Effector CD4-positive, alpha-beta T cell (primary cell): ENCODE results near the gene PHACTR3.

Experiments used
- DNase-seq: peaks from one replicate; pipeline ENCODE4 v3.0.0-alpha.2; 2020

The PHACTR3 gene

GRCh38 chr20:59782986-59783640, 178.8 kb downstream of the PHACTR3 start:
- DNase-seq, result no peak

GRCh38 chr20:59783641-59784010, 179.3 kb downstream of the PHACTR3 start:
- no peak for DNase-seq

DNA sequence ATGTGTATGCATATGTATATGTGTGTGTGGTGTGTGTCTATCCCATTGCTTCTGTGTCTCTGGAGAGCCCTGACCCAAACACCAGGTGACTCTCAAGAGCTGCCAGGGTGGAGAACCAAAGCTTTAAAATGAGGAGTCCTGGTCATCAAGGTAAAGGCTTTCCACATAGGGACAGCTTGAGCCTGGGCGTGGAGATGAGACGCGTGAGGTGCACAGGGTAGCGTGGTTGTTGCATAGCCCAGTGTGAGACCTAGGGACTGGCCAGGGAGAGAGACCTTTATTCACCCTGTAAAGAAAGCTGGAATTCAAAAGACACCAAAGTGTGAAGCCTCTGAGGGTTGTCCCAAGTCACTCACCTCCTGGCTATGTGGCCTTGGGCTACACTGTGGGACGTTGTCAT, 180.0 kb downstream of the PHACTR3 start:
- no peak for DNase-seq

DNA sequence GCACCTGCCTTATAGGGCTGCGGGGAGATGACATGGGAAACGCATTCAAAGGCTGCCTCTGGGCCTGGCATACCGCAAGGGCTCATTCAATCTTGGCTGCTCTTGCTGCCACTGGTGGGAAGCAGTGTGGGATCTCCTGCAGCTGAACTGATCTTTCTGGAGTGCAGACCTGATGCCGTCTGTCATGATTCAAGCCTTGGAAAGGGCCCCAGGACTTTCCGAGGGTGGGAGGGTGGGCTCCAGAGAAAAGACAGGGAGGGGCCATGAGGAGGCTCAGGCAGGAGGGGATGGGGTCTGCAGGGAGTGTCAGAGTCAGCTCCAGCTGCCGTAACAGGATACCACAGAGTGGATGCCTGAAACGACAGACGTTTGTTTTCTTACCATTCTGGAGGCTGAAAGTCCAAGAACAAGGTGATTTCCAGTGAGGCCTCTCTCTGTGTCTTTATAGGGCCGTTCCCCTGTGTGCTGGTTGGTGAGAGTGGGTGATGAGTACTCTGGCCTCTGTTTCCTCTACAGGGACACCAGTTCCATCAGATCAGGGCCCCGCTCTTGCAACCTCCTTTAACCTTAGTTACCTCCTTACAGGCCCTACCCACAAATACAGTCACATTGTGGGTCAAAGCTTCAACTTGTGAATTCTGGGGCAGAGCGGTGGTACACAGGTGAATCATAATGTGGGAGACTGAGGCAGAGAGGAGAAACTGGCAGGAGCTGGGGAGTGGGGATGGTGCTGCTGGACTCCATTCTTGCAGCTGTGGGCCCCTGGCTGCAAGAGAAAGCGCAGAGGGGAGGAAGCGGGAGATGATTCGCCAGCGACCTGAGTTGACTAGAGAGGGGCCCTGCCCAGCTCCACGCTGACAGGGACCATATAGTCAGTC, 180.7 kb downstream of the PHACTR3 start:
- DNase-seq, result no peak

DNA sequence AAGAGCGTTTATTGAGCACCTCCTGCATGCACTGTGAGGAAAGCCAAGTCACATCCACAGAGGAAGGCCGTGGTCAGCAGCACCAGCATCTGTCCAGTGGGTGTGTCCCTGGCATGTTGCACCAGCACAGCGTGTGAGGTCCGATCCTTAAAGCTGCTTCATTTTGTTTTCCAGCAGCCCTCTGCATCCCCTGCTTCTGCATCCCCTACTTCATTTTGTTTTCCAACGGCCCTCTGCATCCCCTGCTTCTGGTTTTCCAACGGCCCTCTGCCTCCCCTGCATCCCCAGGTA, 181.3 kb downstream of the PHACTR3 start:
- DNase-seq, result no peak

DNA sequence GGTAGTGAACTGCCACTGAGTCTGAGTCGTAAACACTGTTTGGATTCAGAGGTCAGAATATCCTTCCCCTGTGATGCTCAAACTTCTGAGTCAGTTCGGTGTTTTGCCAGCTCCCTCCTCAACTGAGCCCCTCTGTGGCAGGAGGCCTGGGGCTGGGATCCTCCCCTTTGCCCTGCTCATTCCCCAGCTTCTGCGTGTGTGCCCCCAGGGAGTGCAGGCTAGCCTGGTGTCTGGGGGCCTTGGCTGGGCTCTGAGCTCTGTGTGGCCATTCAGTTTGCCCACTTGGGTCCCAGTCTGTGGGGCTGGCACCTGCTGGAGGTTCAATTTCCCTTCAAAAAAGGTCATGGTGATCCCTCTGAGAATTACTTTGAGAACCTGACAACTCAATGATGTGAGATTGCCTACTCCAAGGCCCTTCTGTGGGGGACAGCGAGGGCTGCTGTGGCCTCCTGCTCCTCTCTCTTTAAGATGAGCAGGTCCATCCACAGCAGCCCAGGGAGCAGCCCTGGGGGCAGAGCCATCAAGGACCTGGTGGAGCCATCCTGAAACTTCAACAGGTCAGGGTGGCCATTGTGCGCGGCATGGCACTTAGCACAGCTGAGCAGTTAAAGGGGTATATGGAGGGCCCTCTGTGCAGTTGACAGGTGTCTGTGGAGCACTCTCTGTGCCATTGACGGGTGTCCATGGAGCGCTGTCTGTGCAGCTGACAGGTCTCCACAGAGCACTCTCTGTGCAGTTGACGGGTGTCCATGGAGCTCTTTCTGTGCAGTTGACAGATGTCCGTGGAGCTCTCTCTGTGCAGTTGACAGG, 181.9 kb downstream of the PHACTR3 start:
- DNase-seq, result no peak

DNA sequence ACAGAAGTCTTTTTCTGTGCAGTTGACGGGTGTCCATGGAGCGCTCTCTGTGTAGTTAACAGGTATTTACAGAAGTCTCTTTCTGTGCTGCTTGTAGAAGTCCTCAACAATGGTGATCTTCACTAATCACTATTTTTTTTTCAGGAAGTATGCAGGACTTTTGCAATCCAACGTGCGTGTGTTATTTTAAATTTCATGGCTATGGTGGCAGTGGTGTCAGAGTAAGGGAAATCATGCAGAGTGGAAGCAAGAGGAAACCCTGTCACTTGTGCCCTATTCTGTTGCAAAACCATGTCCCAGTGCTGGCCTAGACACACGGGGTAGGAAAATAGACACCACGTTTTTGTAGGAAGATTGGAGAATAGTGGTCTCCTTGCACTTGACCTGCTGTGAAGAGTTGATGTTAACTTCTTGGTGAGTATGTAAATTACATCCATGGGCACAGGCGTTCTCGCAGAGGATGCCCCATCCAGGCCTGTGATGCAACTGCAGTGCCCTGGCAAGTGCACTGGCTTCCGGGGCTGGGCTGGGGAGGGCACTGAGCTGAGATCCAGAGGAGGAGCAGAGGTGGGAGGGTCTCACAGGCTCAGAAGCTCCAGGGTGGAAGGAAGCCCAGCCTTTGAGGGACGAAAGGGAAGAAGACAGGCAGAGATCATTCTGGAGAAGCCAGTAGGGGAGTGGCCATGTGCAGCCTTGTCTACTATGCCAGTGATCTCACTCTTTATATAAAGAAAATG, 182.6 kb downstream of the PHACTR3 start:
- no peak for DNase-seq

DNA sequence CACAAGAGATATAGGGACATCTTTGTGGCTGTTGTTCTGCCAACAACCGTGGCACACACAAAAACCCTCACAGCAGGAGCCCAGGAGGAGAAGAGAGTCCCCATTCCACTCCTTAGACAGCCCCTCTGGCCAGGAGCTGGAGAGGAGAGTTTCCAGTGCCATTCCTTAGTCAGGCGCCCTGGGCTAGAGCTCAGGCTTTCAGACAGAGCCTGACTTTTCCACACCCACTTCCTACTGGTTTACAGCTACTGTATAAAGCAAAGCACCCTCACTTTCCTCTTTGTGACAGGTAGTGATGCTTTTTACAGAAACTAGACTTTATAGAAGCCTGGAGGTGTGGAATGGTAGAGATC, 183.2 kb downstream of the PHACTR3 start:
- DNase-seq, result no peak

- DNase-seq, result no peak
Observed at GRCh38 chr20:59788196-59788735, 183.9 kb downstream of the PHACTR3 start.

- DNase-seq, result no peak
Observed at GRCh38 chr20:59788811-59789397, 184.6 kb downstream of the PHACTR3 start.

DNA sequence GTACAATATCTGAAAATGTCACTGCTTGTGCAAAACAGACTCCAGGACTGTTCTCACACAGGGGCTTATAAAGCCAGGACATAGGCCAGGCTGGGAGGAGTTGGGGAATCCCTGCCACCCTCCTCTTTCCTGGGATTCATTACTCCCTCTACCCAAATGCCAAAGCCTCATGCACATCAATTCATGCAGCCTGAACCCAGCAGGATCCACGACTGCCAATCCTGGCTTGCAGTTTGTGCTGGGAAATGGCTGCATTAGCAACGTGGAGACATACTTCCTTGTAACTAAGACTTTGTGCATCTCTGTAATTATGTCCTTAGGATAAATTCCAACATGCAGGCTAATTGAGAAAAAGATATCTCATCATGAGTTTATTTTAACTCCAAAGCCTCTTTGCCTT, 185.3 kb downstream of the PHACTR3 start:
- DNase-seq, result no peak

- no peak for DNase-seq
Observed at GRCh38 chr20:59790346-59790745, 186.0 kb downstream of the PHACTR3 start.

DNA sequence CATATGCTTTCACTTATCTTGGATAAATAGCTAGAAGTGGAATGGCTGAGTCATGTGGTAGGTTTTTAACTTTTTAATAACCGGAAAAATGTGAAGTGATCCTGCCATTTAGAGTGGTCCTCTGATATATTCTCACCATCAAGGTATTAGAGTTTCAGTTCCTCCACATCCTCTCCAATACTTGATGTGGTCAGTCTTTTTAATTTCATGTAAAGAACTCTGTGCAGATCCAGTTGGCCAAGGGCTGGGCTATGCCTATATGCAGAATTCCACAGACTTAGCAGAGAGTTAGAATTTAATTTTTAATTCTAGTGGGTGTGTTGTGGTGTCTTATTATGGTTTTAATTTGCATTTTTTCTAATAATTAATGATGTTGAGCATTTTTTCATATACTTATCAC, 188.0 kb downstream of the PHACTR3 start:
- DNase-seq, result no peak

DNA sequence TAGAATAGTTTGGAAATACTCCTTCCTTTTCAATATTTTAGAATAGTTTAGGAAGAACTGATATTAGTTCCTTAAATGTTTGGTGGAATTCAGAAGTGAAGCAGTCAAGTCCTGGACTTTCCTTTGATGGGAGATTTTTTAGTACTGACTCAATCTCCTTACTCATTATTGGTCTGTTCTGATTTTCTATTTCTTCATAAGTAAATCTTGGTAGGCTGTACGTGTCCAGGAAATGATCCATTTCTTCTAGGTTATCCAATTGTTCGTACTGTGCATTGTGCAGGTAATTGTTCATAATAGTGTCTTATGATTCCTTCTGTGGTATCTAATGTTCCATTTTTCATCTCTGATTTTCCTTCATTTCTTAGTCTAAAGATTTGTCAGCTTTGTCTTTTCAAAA, 190.2 kb downstream of the PHACTR3 start:
- no peak for DNase-seq

DNA sequence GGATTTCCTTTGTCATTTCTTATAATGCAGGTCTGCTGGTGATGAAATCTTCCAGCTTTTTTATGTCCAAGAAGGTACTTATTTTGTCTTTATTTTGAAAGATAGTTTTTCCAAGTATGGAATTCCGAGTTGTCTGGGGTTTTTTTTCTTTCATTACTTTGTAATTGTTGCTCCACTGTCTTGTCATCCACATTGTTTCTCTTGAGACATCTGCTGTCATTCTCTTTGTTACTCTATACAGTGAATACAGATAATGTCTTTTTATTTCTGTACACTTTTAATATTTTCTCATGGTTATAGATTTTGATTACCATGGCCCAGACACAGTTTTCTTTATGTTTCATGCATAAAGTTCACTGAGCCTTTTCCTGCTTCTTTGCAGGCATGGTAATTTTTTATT, 196.0 kb downstream of the PHACTR3 start:
- no peak for DNase-seq

DNA sequence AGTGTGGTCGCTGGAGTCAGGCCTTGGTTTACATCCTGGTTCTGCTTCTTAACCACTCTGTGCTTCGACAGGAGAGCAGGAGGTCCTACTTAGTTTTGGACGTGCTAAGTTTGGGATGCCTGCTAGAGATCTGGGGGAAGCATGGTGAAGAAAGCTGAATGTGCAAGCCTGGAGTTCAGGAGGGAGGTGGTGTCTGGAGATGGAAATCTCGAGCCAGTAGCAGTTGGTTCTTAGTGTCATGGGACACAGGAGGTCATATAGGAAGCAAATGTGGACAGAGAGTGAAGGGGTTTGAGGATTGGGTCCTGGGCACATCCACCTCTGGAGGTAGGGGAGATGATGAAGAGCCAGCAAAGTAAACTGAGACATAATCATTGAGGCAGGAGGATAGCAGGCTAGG, 197.7 kb downstream of the PHACTR3 start:
- no peak for DNase-seq

DNA sequence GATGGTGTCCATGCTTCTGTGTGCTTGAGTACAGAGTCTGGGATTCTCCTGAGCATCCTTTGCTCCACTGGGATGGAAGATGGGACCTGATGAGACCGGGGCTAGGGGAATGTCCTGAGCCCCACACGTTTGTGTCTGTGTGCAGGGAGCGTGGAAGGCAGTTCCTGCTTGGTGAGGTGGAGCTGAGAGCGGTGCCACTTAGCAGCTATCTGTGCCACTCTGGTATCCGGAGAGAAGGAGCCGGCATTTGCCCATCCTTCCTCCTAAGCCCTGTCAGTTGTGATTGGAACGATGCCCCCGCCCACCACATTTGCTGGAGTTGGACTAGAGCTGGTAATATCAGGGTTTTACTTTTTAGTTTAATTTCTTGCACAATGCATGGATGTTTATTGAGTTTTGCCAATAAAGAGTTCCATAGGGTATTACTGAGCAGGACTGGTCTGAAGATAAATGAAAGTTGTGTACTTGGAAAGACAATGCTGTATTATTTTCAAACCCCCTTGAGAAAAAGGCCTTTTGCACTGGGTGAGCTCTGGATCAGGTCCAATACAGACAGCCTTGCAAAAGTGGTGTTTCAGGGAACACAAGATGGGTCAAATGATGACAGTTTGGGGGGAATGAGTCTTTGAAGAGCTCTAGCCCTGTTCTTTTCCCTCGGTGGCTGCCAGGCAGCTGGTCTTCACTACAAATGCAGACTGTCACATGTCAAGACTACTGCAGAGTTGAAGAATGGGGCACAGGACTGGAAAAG, 198.3 kb downstream of the PHACTR3 start:
- no peak for DNase-seq

DNA sequence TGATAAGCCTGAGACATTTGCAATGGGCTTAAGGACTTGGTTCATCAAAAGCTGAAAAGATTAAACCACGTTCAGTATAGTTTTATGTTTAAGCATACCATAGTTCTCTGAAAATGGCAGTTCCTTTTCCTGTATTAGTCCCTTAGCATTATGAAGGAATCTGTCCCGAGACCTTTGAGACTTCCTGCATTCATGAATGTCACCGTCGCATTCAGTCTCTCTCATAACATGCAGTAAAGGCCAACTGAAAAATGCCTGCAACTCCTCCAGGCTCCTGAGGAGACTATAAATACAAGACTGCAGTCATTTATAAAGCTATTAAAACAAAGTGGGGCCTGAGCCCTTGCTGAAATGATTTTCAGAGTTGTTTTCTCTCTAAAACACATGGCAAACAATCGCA, 200.0 kb downstream of the PHACTR3 start:
- DNase-seq, result no peak

GRCh38 chr20:59804871-59805665, 200.7 kb downstream of the PHACTR3 start:
- no peak for DNase-seq

- DNase-seq, result no peak
Observed at GRCh38 chr20:59805786-59806577, 201.6 kb downstream of the PHACTR3 start.
